GM12892 (cell line): ENCODE data around the gene TSGA10IP.
"Not testable (repeated sequence)": the region's sequence is repeated elsewhere in the genome, so short reads cannot be mapped to it uniquely, and the experiment has no call there.

Source experiments
- POLR2A ChIP-seq: IDR thresholded peaks from 2 replicates; pipeline ENCODE4 v1.6.1; 2011; ENCODE audit warnings: low read depth, low read length, control low read depth
- POLR2AphosphoS5 ChIP-seq: IDR thresholded peaks from 2 replicates; pipeline ENCODE4 v1.6.1; 2011; ENCODE audit warnings: low read depth, low read length, control low read depth

DNA sequence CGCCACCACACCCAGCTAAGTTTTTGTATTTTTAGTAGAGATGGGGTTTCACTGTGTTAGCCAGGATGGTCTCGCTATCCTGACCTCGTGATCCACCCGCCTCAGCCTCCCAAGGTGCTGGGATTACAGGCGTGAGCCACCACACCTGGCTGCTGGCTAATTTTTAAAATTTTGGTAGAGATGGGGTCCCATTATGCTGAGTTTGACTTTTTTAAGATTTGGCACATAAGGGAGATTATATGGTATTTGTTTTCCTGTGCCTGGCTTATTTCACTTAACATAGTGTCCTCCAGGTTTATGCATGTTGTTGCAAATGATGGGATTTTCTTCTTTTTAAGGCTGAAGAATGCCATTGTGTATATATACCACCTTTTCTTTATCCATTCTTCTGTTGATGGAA, 5.4 kb downstream of the TSGA10IP start:
- TF ChIP-seq POLR2A, POLR2AphosphoS5: not testable (repeated sequence)
